ENCODE results near the gene RSKR. TPM values are rescaled to one million over a fixed set of nuclear protein-coding genes. Genes with fewer than 3 reads are reported as not detected.

Gene RSKR
- total RNA-seq, 2 experiments from 2014 or later, result 23.0 to 28.7 TPM

GRCh38 chr17:28598799-28599310, 15.1 kb downstream of the RSKR start, which contains the start of gene SPAG5:
Gene SPAG5, minus strand, starts transcription at chr17:28599025. Its CDS starts 79 bp downstream, at chr17:28598946.
- DNase-seq (peak; percentile 96), ATAC-seq (peak; percentile 95)
- peaks cover 20% of the 10 kb centered on the region for H3K4me1 Mint-ChIP-seq (ENCODE audit: low read depth)
- H3K27me3 Mint-ChIP-seq (ENCODE audit: low read depth), result no peaks in the 10 kb centered on the region
- ChIA-PET POLR2A (interaction anchor here (0.6 to 2.6 kb wide), 21 partner anchors 10 to 232 kb away, joined by 3 to 19 read pairs (median 4); partner anchors contain the start of genes ALDOC, BLTP2, PIGS and SDF2), CTCF (interaction anchor here (1.1 to 3.1 kb wide), 5 partner anchors 13 to 45 kb away, joined by 6 to 14 read pairs (median 8); partner anchors contain the start of gene ALDOC)
- H3K36me3 Mint-ChIP-seq (ENCODE audit: low read depth), result peaks cover 25% of the 10 kb centered on the region
- no peaks in the 10 kb centered on the region for H3K9me3 Mint-ChIP-seq (ENCODE audit: insufficient read depth)
- peak within 1 kb of the TSS; percentile 84 for H3K4me3 Mint-ChIP-seq
- H3K27ac Mint-ChIP-seq, result peak within 1 kb of the TSS; percentile 91

GRCh38 chr17:28598389-28598788, 15.6 kb downstream of the RSKR start:
- CTCF ChIA-PET, result interaction anchor here (1.0 to 3.1 kb wide), 6 partner anchors 10 to 48 kb away, joined by 3 to 14 read pairs (median 6); partner anchors contain the start of gene ALDOC
- Mint-ChIP-seq H3K36me3 (ENCODE audit: low read depth) (peaks cover 26% of the 10 kb centered on the region), H3K27me3 (ENCODE audit: low read depth) (no peaks in the 10 kb centered on the region), H3K27ac (peak overlapping the region; percentile 91), H3K4me3 (peak overlapping the region; percentile 84), H3K4me1 (ENCODE audit: low read depth) (peaks cover 21% of the 10 kb centered on the region), H3K9me3 (ENCODE audit: insufficient read depth) (no peaks in the 10 kb centered on the region)
- POLR2A ChIA-PET, result interaction anchor here (0.8 to 2.6 kb wide), 12 partner anchors 10 to 212 kb away, joined by 3 to 19 read pairs (median 4); partner anchors contain the start of genes ALDOC, PIGS, SDF2 and SUPT6H
- DNase-seq (no peak), ATAC-seq (no peak)

- CTCF ChIA-PET, result interaction anchor here (1.0 to 3.1 kb wide), 6 partner anchors 9 to 49 kb away, joined by 3 to 14 read pairs (median 6); partner anchors contain the start of gene ALDOC
- Mint-ChIP-seq H3K4me1 (ENCODE audit: low read depth) (peaks cover 21% of the 10 kb centered on the region), H3K9me3 (ENCODE audit: insufficient read depth) (no peaks in the 10 kb centered on the region), H3K36me3 (ENCODE audit: low read depth) (peaks cover 32% of the 10 kb centered on the region), H3K4me3 (peak overlapping the region; percentile 84), H3K27ac (peak overlapping the region; percentile 91), H3K27me3 (ENCODE audit: low read depth) (no peaks in the 10 kb centered on the region)
- POLR2A ChIA-PET, result interaction anchor here (0.8 to 2.6 kb wide), 10 partner anchors 9 to 64 kb away, joined by 3 to 19 read pairs (median 4); partner anchors contain the start of genes ALDOC, PIGS, SDF2 and SUPT6H
- DNase-seq (no peak), ATAC-seq (no peak)
These were observed 16.2 kb downstream of the RSKR start for GRCh38 chr17:28597606-28598383.

- DNase-seq (no peak), ATAC-seq (no peak)
- H3K9me3 Mint-ChIP-seq (ENCODE audit: insufficient read depth), result no peaks in the 10 kb centered on the region
- H3K27ac Mint-ChIP-seq, result no peak overlapping the region
- H3K36me3 Mint-ChIP-seq (ENCODE audit: low read depth), result peaks cover 50% of the 10 kb centered on the region
- ChIA-PET POLR2A (interaction anchor here (0.8 kb wide), 1 partner anchor 70 kb away, joined by 4 read pairs; the partner anchor contains the start of gene SUPT6H), CTCF (interaction anchor here (1.7 kb wide), 1 partner anchor 55 kb away, joined by 5 read pairs; no protein-coding TSS in a partner anchor)
- no peaks in the 10 kb centered on the region for H3K27me3 Mint-ChIP-seq (ENCODE audit: low read depth)
- H3K4me1 Mint-ChIP-seq (ENCODE audit: low read depth), result peaks cover 4% of the 10 kb centered on the region
- H3K4me3 Mint-ChIP-seq, result no peak overlapping the region
These were observed 21.7 kb downstream of the RSKR start for GRCh38 chr17:28592260-28592659.

GRCh38 chr17:28585851-28586250, 28.1 kb downstream of the RSKR start:
- ChIA-PET CTCF (no interaction called here), POLR2A (no interaction called here)
- H3K27ac Mint-ChIP-seq, result peak overlapping the region; percentile 16
- H3K4me1 Mint-ChIP-seq (ENCODE audit: low read depth), result no peaks in the 10 kb centered on the region
- no peaks in the 10 kb centered on the region for H3K9me3 Mint-ChIP-seq (ENCODE audit: insufficient read depth)
- peaks cover 13% of the 10 kb centered on the region for H3K36me3 Mint-ChIP-seq (ENCODE audit: low read depth)
- ATAC-seq, result no peak
- H3K4me3 Mint-ChIP-seq, result no peak overlapping the region
- DNase-seq, result no peak
- H3K27me3 Mint-ChIP-seq (ENCODE audit: low read depth), result no peaks in the 10 kb centered on the region

GRCh38 chr17:28584434-28584833, 29.6 kb downstream of the RSKR start:
- ATAC-seq (no peak), DNase-seq (no peak)
- no peaks in the 10 kb centered on the region for H3K9me3 Mint-ChIP-seq (ENCODE audit: insufficient read depth)
- H3K27me3 Mint-ChIP-seq (ENCODE audit: low read depth), result no peaks in the 10 kb centered on the region
- ChIA-PET POLR2A (interaction anchor here (1.3 to 1.6 kb wide), 2 partner anchors 14 kb away, joined by 4 read pairs; no protein-coding TSS in a partner anchor), CTCF (no interaction called here)
- H3K4me1 Mint-ChIP-seq (ENCODE audit: low read depth), result peaks cover 8% of the 10 kb centered on the region
- peaks cover 23% of the 10 kb centered on the region for H3K36me3 Mint-ChIP-seq (ENCODE audit: low read depth)
- H3K27ac Mint-ChIP-seq, result no peak overlapping the region
- no peak overlapping the region for H3K4me3 Mint-ChIP-seq

- DNase-seq (no peak), ATAC-seq (no peak)
- POLR2A ChIA-PET, result interaction anchor here (0.6 kb wide), 1 partner anchor 14 kb away, joined by 3 read pairs; no protein-coding TSS in a partner anchor
- CTCF ChIA-PET, result no interaction called here
- Mint-ChIP-seq H3K27me3 (ENCODE audit: low read depth) (no peaks in the 10 kb centered on the region), H3K36me3 (ENCODE audit: low read depth) (peaks cover 30% of the 10 kb centered on the region), H3K27ac (no peak overlapping the region), H3K4me1 (ENCODE audit: low read depth) (peaks cover 10% of the 10 kb centered on the region), H3K9me3 (ENCODE audit: insufficient read depth) (no peaks in the 10 kb centered on the region), H3K4me3 (no peak overlapping the region)
These were observed 31.5 kb downstream of the RSKR start for GRCh38 chr17:28582513-28582912.

- H3K27me3 Mint-ChIP-seq (ENCODE audit: low read depth), result no peaks in the 10 kb centered on the region
- no peak overlapping the region for H3K27ac Mint-ChIP-seq
- H3K9me3 Mint-ChIP-seq (ENCODE audit: insufficient read depth), result no peaks in the 10 kb centered on the region
- no peak for ATAC-seq
- POLR2A ChIA-PET, result interaction anchor here (0.9 kb wide), 2 partner anchors 13 to 17 kb away, joined by 3 to 4 read pairs; no protein-coding TSS in a partner anchor
- no peak for DNase-seq
- H3K4me3 Mint-ChIP-seq, result no peak overlapping the region
- H3K4me1 Mint-ChIP-seq (ENCODE audit: low read depth), result peaks cover 22% of the 10 kb centered on the region
- peaks cover 43% of the 10 kb centered on the region for H3K36me3 Mint-ChIP-seq (ENCODE audit: low read depth)
- CTCF ChIA-PET, result interaction anchor here (0.7 to 2.3 kb wide), 2 partner anchors 10 to 31 kb away, joined by 3 to 12 read pairs; partner anchors contain the start of gene PIGS
These were observed 33.0 kb downstream of the RSKR start for GRCh38 chr17:28580959-28581358.

- H3K9me3 Mint-ChIP-seq (ENCODE audit: insufficient read depth), result no peaks in the 10 kb centered on the region
- CTCF ChIA-PET, result interaction anchor here (1.0 to 2.3 kb wide), 2 partner anchors 30 to 32 kb away, joined by 3 to 12 read pairs; no protein-coding TSS in a partner anchor
- DNase-seq, result no peak
- H3K27ac Mint-ChIP-seq, result peak overlapping the region; percentile 10
- H3K27me3 Mint-ChIP-seq (ENCODE audit: low read depth), result no peaks in the 10 kb centered on the region
- peaks cover 48% of the 10 kb centered on the region for H3K36me3 Mint-ChIP-seq (ENCODE audit: low read depth)
- H3K4me3 Mint-ChIP-seq, result no peak overlapping the region
- POLR2A ChIA-PET, result interaction anchor here (0.6 to 2.8 kb wide), 4 partner anchors 15 to 66 kb away, joined by 3 to 18 read pairs (median 4); partner anchors contain the start of gene SPAG5
- ATAC-seq, result no peak
- peaks cover 34% of the 10 kb centered on the region for H3K4me1 Mint-ChIP-seq (ENCODE audit: low read depth)
These were observed 34.5 kb downstream of the RSKR start for GRCh38 chr17:28579526-28579925.

- POLR2A ChIA-PET, result interaction anchor here (1.0 to 2.8 kb wide), 4 partner anchors 8 to 29 kb away, joined by 3 to 18 read pairs (median 5); partner anchors contain the start of gene SPAG5
- no peak for ATAC-seq
- peaks cover 58% of the 10 kb centered on the region for H3K36me3 Mint-ChIP-seq (ENCODE audit: low read depth)
These were observed 35.5 kb downstream of the RSKR start for GRCh38 chr17:28578246-28579195.

More at GRCh38 chr17:28578246-28579195, 35.5 kb downstream of the RSKR start:
- no peak overlapping the region for H3K4me3 Mint-ChIP-seq
- no peaks in the 10 kb centered on the region for H3K9me3 Mint-ChIP-seq (ENCODE audit: insufficient read depth)
- DNase-seq, result no peak
- peaks cover 34% of the 10 kb centered on the region for H3K4me1 Mint-ChIP-seq (ENCODE audit: low read depth)
- H3K27ac Mint-ChIP-seq, result no peak overlapping the region
- CTCF ChIA-PET, result interaction anchor here (1.0 to 2.3 kb wide), 3 partner anchors 29 to 65 kb away, joined by 3 to 12 read pairs (median 7); no protein-coding TSS in a partner anchor
- H3K27me3 Mint-ChIP-seq (ENCODE audit: low read depth), result no peaks in the 10 kb centered on the region
